HepG2 (cell line): ENCODE measurements around the gene ADPRM. TPM values are rescaled to one million over a fixed set of nuclear protein-coding genes. Genes with fewer than 3 reads are reported as not detected.

Experiments
- DBP ChIP-seq: sonication (generic); formaldehyde crosslinking; IDR thresholded peaks from 2 replicates; pipeline ENCODE4 v1.4.0; 2020; ENCODE audit warnings: missing genetic modification reagents; ENCODE audit errors: not compliant biosample characterization
- FOXA1 ChIP-seq, 2 experiments: fragments of 450-650 bp in 1 of 2; sonication (generic) in 1 of 2; formaldehyde crosslinking in 1 of 2; IDR thresholded peaks; 2 replicates each; pipeline versions ENCODE4 v1.4.0 to v1.6.1; 2016 to 2020; ENCODE audit warnings: missing genetic modification reagents in 1 of 2
- FOXO1 ChIP-seq: sonication (generic); formaldehyde crosslinking; IDR thresholded peaks from 2 replicates; pipeline ENCODE4 v1.4.0; 2020; ENCODE audit warnings: missing genetic modification reagents
- HNF4A ChIP-seq: sonication (generic); formaldehyde crosslinking; IDR thresholded peaks from 2 replicates; pipeline ENCODE4 v1.4.0; 2020; ENCODE audit warnings: missing genetic modification reagents
- JUNB ChIP-seq: sonication (generic); formaldehyde crosslinking; IDR thresholded peaks from 2 replicates; pipeline ENCODE4 v1.8.0; 2022; ENCODE audit warnings: missing genetic modification reagents, mild to moderate bottlenecking, borderline replicate concordance
- KLF13 ChIP-seq: sonication (generic); formaldehyde crosslinking; IDR thresholded peaks from 2 replicates; pipeline ENCODE4 v1.4.0; 2020; ENCODE audit warnings: mild to moderate bottlenecking, missing genetic modification reagents
- RFXANK ChIP-seq: IDR thresholded peaks from 2 replicates; pipeline ENCODE4 v1.6.1; 2016
- RNF2 ChIP-seq: fragments of 450-650 bp; conservative IDR thresholded peaks from 2 replicates; pipeline ENCODE4 v1.6.1; 2016; ENCODE audit warnings: low read depth
- SP140L ChIP-seq: sonication (generic); formaldehyde crosslinking; IDR thresholded peaks from 2 replicates; pipeline ENCODE4 v1.4.0; 2020; ENCODE audit warnings: missing genetic modification reagents, borderline replicate concordance
- ZBED4 ChIP-seq: sonication (generic); formaldehyde crosslinking; IDR thresholded peaks from 2 replicates; pipeline ENCODE4 v1.4.0; 2020; ENCODE audit warnings: missing genetic modification reagents, borderline replicate concordance
- ZBTB10 ChIP-seq: sonication (generic); formaldehyde crosslinking; IDR thresholded peaks from 2 replicates; pipeline ENCODE4 v1.4.0; 2020; ENCODE audit warnings: missing genetic modification reagents, borderline replicate concordance
- ZNF205 ChIP-seq: IDR thresholded peaks from 2 replicates; pipeline ENCODE4 v1.6.1; 2018; ENCODE audit warnings: missing biosample characterization, missing genetic modification reagents
- polyA plus RNA-seq, 8 experiments: library from polyadenylated mRNA; depleted of rRNA in 3 of 8; stranded (reverse) in 7 of 8; unstranded in 1 of 8; fragments of >200 nt; fragmentation: Illumina TruSeq in 4 of 8; extraction: Trizol in 4 of 8; gene quantifications; 2 replicates each; pipeline versions ENCODE4 v1.2.1 to v1.2.3, GENCODE V29; 2011 to 2016; ENCODE audit warnings: low read depth in 4 of 8, missing spikeins in 1 of 8, mixed read lengths in 1 of 8; ENCODE audit not compliant: insufficient read depth in 1 of 8
- total RNA-seq, 5 experiments: library from RNA; depleted of rRNA; stranded (reverse); fragments of >200 nt; fragmentation: Illumina TruSeq; extraction: Trizol; gene quantifications; 2 replicates each; pipeline ENCODE4 v1.2.3, GENCODE V29; 2016; ENCODE audit warnings: low read depth in 1 of 5
- TF ChIP-seq, protein P1 (sequence below): sonication (generic); formaldehyde crosslinking; IDR thresholded peaks from 2 replicates; pipeline ENCODE4 v1.4.0; 2020; ENCODE audit warnings: missing genetic modification reagents, borderline replicate concordance
- TF ChIP-seq, protein P2 (sequence below): sonication (generic); formaldehyde crosslinking; IDR thresholded peaks from 2 replicates; pipeline ENCODE4 v1.4.0; 2020; ENCODE audit warnings: missing genetic modification reagents
- TF ChIP-seq, protein P3 (sequence below): sonication (generic); formaldehyde crosslinking; IDR thresholded peaks from 2 replicates; pipeline ENCODE4 v1.8.1; 2023; ENCODE audit warnings: missing genetic modification reagents, mild to moderate bottlenecking, borderline replicate concordance

The ADPRM gene
- total and polyA plus RNA-seq, 2 of the 13 experiments (the other 11 are each of a cell fraction or from before 2014, with no cell fraction given): 5.6 to 10.8 TPM

DNA sequence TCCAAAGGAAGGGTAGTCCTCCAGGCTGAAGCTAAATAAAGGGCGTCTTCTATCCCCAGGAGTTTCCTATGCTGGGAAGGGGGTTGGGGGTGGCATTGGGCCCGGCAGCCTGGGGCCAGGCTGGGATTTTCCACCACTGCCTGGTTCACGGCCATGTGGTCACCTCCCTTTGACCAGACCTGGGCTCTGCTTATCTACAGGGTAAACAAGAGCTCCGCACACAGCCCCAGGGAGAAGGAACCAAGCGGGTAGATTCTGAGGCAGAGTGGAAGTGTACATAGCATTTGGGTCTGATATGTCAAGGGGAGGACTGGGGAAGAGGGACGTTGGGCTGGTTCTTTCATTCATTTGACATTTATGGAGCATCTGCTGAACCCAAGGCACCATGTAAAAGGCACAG lies 59.7 kb downstream of the ADPRM start (continued):
- TF ChIP-seq KLF13 (no peak), FOXO1 (CRISPR knock-in tag) (peak; percentile 61; the same call in 1 of the 2 replicates), JUNB (CRISPR knock-in tag) (no peak), FOXA1 (IDR thresholded peaks at IDR 0.05) (0 out of 2 replicates have a peak, but pooled peaks have one; percentile 12), FOXA1 (CRISPR knock-in tag; IDR thresholded peaks at IDR 0.05) (peak; percentile 87), ZBED4 (CRISPR knock-in tag) (peak; percentile 42; the same call in 1 of the 2 replicates), HNF4A (peak; percentile 49; the same call in 1 of the 2 replicates), RFXANK (CRISPR knock-in tag) (no peak), RNF2 (no peak), SP140L (no peak), DBP (CRISPR knock-in tag) (no peak), ZBTB10 (no peak), ZNF205 (CRISPR knock-in tag) (no peak)
- TF ChIP-seq, protein P1, sequence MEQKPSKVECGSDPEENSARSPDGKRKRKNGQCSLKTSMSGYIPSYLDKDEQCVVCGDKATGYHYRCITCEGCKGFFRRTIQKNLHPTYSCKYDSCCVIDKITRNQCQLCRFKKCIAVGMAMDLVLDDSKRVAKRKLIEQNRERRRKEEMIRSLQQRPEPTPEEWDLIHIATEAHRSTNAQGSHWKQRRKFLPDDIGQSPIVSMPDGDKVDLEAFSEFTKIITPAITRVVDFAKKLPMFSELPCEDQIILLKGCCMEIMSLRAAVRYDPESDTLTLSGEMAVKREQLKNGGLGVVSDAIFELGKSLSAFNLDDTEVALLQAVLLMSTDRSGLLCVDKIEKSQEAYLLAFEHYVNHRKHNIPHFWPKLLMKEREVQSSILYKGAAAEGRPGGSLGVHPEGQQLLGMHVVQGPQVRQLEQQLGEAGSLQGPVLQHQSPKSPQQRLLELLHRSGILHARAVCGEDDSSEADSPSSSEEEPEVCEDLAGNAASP: peak; percentile 57; the same call in 1 of the 2 replicates
- TF ChIP-seq, protein P2, sequence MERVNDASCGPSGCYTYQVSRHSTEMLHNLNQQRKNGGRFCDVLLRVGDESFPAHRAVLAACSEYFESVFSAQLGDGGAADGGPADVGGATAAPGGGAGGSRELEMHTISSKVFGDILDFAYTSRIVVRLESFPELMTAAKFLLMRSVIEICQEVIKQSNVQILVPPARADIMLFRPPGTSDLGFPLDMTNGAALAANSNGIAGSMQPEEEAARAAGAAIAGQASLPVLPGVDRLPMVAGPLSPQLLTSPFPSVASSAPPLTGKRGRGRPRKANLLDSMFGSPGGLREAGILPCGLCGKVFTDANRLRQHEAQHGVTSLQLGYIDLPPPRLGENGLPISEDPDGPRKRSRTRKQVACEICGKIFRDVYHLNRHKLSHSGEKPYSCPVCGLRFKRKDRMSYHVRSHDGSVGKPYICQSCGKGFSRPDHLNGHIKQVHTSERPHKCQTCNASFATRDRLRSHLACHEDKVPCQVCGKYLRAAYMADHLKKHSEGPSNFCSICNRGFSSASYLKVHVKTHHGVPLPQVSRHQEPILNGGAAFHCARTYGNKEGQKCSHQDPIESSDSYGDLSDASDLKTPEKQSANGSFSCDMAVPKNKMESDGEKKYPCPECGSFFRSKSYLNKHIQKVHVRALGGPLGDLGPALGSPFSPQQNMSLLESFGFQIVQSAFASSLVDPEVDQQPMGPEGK (CRISPR knock-in tag): peak; percentile 42; the same call in 1 of the 2 replicates
- TF ChIP-seq, protein P3, sequence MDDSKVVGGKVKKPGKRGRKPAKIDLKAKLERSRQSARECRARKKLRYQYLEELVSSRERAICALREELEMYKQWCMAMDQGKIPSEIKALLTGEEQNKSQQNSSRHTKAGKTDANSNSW: no peak
